Mammary epithelial cell (primary cell): ENCODE measurements around the gene FKBP14.

Source experiments
- CTCF ChIP-seq, 2 donors: IDR thresholded peaks in 1 of 2; conservative IDR thresholded peaks in 1 of 2; 2 replicates each; pipeline ENCODE4 v1.5.1; 2011 to 2012; ENCODE audit warnings: inconsistent platforms in 2 of 2, low read length in 2 of 2, mild to moderate bottlenecking in 2 of 2, control low read depth in 1 of 2, low read depth in 1 of 2; ENCODE audit not compliant: insufficient read depth in 1 of 2; ENCODE audit errors: extremely low read depth in 1 of 2
- EZH2 ChIP-seq: IDR thresholded peaks from 2 replicates; pipeline ENCODE4 v1.6.1; 2012; ENCODE audit warnings: low read length, inconsistent platforms, borderline replicate concordance

GRCh38 chr7:30032310-30033125 is 6.0 kb upstream of the FKBP14 start:
- no peak for TF ChIP-seq EZH2
- no peak for TF ChIP-seq CTCF (conservative IDR thresholded peaks at IDR 0.05 in 1 of 2, IDR thresholded peaks at IDR 0.05 in 1 of 2; ENCODE audit: extremely low read depth in 1 of 2, insufficient read depth in 1 of 2, low read depth in 1 of 2, low read length in 2 of 2)
